Activated naive CD4-positive, alpha-beta T cell treated with anti-CD3 and anti-CD28 coated beads, Interleukin-2, amount 50 U/mL, for 16 hours (primary cell): ENCODE results near the gene CDKAL1.
"Not testable (repeated sequence)": the region's sequence is repeated elsewhere in the genome, so short reads cannot be mapped to it uniquely, and the experiment has no call there.

Experiments used
- DNase-seq: peaks from one replicate; pipeline ENCODE4 v3.0.0-alpha.2; 2020

The CDKAL1 gene

GRCh38 chr6:21087188-21087587, 552.9 kb downstream of the CDKAL1 start:
- no peak for DNase-seq

- no peak for DNase-seq
Observed at GRCh38 chr6:21091411-21091810, 557.2 kb downstream of the CDKAL1 start.

- DNase-seq = not testable (repeated sequence)
Observed at GRCh38 chr6:21092231-21092772, 558.0 kb downstream of the CDKAL1 start.

GRCh38 chr6:21095462-21095861, 561.2 kb downstream of the CDKAL1 start:
- no peak for DNase-seq

GRCh38 chr6:21098134-21098533, 563.9 kb downstream of the CDKAL1 start:
- DNase-seq = no peak

DNA sequence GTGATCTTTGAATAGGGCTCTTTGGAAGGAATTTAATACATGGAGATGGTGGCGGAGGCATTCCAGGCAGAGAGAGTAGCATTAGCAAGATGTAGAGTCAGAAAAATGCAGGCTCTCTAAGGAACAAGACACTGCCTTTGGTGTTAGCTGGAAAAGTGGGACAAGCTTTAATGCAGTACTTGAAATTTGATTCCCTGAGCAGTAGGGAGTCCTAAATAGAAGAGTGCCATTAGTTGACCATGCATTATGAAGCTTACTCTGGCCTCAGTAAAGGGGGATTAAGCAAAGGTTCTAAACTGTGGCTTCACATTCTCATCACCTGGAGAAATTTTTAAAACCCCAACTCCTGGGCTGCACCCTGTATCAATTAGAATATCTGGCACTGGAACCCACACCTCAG, 564.5 kb downstream of the CDKAL1 start:
- DNase-seq = no peak

DNA sequence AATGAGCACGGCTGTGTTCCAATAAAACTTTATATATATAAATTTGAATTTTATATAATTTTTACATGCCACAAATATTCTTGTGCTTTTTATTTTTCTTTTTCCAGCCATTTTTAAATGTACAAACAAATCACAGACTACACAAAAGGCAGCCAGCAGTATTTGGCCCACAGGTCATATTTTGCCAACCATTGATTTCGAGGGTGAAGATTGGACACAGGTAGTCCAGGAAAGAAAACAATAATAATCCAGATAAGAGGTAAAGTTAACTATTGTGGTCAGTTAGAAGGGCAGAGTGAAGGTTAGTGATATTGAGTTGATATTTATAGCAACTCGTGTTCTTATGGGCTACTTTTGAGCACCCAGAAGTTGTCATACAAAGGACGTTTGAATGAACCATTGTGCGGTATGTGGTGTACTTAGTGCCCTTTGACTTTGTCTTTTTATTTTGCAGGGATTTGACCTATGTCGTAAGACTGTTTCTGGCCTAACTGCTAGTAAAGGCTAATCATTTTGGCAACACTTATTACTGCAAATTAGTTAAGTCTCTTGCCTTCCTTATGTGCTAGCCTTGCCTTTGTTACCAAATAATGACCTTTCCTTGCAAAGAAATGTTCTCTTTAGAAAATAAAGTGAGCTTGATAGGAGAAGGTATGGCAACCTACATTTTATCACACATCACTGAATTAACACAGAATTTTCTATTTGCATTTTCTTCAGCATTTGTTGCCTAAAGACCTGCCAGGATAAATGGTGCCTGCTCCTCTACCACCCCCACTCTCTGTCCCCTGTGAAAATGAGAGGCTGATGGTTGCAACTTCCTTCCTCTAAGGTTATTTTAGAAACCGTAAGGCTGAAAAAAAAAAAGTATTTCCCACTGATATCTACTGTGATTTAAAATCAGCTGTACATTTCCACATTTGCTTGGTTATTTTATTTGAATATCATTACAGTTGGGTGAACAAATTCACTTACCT, 565.4 kb downstream of the CDKAL1 start:
- DNase-seq = no peak

GRCh38 chr6:21100991-21101390, 566.7 kb downstream of the CDKAL1 start:
- no peak for DNase-seq

- DNase-seq = no peak
Observed at GRCh38 chr6:21101694-21102093, 567.4 kb downstream of the CDKAL1 start.

DNA sequence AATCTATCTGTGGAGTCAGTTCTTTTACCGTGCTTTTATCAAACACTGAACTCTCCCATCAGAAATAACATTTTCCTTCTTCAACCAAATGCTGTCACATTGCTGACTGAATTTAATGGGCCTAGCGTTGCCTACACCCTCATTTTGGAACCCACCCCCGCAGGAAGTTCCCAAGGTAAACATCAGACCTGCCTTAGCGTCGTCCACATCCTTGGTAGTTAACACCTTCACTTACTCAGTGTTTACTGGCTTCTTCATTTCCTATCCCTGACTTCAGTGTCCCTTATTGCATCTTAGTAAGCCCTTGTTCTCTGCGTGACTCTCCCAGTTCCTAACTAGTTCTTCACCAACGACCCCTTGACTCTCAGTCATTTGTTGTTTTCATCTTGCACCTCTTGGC, 567.9 kb downstream of the CDKAL1 start:
- DNase-seq = no peak

GRCh38 chr6:21102624-21103023, 568.4 kb downstream of the CDKAL1 start:
- no peak for DNase-seq

DNA sequence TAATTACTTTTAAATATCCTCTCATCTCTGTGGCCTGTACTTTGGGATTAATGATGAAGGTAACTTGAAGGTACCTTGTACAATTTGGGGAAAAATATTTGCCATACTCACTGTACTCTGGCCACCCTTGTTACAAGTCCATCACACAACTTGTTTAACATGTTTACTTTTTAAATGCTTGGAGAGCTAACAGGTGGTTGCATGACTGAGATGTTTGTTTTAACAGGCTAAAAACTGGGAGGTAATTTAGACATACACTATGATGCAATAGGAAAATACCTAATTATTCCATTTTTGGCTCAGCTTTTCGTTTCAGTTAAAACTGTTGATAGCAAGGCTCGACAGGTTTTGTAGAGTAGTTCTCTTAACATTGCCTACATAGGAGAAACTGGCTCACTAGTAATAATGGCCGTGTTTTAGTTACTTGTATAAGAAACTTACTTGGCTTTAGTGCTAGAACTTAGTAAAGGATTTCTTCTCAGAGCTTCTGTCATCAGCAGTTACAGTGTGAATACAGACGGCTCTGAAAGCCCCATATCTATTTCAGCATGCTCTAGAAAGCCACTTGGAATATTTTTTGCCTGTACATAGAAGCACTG, 569.5 kb downstream of the CDKAL1 start:
- no peak for DNase-seq

DNA sequence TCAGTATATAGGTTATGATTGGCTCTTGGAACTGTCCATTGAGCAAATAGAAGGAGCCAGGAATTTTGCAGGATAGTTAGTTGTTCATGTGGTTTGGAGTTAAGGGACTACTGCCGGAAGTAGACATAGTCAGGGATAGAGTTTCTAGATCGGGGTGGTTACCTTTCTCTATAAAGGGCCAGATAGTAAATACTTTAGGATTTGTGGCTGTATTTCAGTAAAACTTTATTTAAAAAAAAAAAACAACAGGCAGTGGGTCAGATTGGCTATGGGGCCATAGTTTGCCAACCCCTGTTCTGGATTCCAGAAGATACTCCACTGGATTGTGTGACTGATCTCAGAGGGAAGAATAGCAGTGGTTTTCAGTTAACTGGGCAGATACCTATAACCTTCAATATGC, 570.0 kb downstream of the CDKAL1 start:
- DNase-seq = no peak

DNA sequence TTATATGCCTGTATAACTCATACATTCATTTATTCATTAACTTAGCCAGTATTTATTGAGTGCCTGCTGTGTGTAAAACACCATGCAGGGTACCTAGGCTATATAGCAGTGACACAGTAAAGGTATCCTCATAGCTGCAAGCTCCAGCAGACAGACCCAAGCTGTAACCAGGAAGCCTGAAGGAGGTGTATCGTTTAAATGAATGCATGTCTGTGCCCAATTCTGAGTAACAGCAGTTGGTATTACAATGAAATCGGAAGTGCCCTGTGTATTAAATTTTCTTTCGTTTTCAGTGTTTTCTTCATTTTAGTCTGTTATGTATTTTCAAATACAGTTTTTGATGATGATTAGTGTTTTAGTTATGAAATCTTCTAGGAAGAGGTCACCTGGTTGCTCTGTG, 573.5 kb downstream of the CDKAL1 start:
- DNase-seq = no peak

GRCh38 chr6:21109391-21110178, 575.3 kb downstream of the CDKAL1 start:
- no peak for DNase-seq

DNA sequence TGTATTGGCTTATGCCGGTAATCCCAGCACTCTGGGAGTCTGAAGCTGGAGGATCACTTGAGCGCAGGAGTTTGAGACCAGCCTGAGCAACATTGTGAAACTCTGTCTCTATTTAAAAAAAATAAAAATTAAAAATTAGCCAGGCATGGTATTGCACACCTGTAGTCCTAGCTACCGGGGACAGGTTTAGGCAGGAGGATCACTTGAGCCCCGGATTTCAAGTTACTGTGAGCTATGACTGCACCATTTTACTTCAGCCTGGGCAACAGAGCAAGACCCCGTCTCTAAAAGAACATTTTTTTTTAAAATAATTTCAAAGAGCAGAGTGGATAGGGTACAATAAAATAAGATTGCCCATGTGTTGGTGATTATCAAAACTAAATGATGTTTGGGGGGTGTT, 576.4 kb downstream of the CDKAL1 start:
- no peak for DNase-seq

- DNase-seq = no peak
Observed at GRCh38 chr6:21111093-21111725, 577.0 kb downstream of the CDKAL1 start.

- DNase-seq = no peak
Observed at GRCh38 chr6:21115111-21115510, 580.9 kb downstream of the CDKAL1 start.

DNA sequence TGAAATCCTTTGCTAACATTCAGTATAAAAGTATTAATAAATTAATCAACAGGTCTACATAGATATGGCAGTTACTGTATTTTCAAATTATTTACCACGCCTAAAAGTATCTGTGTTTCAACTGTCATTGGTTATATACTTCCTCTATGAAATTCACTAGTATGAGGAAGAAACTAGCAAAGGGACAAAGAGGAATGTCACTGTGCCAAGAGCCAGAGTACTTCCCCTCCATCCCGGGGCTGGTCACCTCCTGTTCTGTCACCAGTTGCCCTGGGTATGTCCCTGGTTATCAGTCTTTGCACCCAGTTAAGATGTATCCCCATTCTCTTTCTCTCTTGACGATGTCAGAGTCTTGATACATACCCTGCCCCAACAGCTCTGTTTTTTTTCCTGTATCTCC, 582.5 kb downstream of the CDKAL1 start:
- DNase-seq = no peak

GRCh38 chr6:21118216-21118780, 584.0 kb downstream of the CDKAL1 start:
- no peak for DNase-seq

DNA sequence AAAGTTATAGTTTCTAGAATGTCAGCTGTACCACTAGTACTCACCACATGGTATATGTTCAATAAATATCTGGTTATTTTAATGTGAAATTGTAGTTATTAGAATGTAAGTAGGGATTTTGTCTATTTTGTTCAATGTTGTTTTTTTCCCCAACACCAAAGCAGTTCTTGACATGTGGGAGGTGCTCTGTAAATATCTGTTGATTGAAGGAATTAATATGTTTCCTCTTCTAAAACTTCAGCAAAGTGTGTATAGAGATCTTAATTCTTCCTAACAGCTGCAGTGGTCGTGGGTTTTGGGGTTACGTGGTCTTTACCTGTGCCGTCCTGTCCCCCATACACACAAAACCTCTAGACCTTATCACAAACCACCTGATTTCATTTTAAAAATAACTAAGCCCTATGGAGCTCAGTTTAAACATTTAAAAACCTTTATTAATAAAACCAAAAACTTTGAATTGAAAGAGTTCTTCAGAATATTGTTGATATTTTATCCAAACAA, 587.4 kb downstream of the CDKAL1 start:
- no peak for DNase-seq
